H9 (cell line): ENCODE data around the gene RNF208. TPM values are rescaled to one million over a fixed set of nuclear protein-coding genes. Genes with fewer than 3 reads are reported as not detected.

Source experiments
- DNase-seq: peaks from one replicate; pipeline ENCODE4 v3.0.0-alpha.2; 2017
- H2AFZ ChIP-seq: one replicate; pipeline ENCODE4 v1.6.1; 2013; ENCODE audit warnings: mild to moderate bottlenecking, low read length, control low read depth, moderate library complexity
- H2AK5ac ChIP-seq: 2 replicates; pipeline ENCODE4 v1.6.1; 2013; ENCODE audit warnings: low read length, control low read depth, mixed read lengths; ENCODE audit not compliant: insufficient read length
- H2BK120ac ChIP-seq: one replicate; pipeline ENCODE4 v1.6.1; 2013; ENCODE audit warnings: low read depth, mild to moderate bottlenecking, low read length, control low read depth, inconsistent platforms; ENCODE audit not compliant: poor library complexity, severe bottlenecking
- H2BK12ac ChIP-seq: 2 replicates; pipeline ENCODE4 v1.6.1; 2013; ENCODE audit warnings: low read length, control low read depth, mixed read lengths, low read depth; ENCODE audit not compliant: insufficient read length
- H2BK15ac ChIP-seq: 2 replicates; pipeline ENCODE4 v1.6.1; 2013; ENCODE audit warnings: low read depth, low read length, control low read depth
- H2BK20ac ChIP-seq: one replicate; pipeline ENCODE4 v1.6.1; 2013; ENCODE audit warnings: low read depth, mild to moderate bottlenecking, low read length, control low read depth, inconsistent platforms; ENCODE audit not compliant: poor library complexity, severe bottlenecking
- H2BK5ac ChIP-seq: 2 replicates; pipeline ENCODE4 v1.6.1; 2013; ENCODE audit warnings: low read length, control low read depth, mixed read lengths; ENCODE audit not compliant: insufficient read length
- H3K14ac ChIP-seq: 2 replicates; pipeline ENCODE4 v1.6.1; 2013; ENCODE audit warnings: low read length, control low read depth; ENCODE audit not compliant: insufficient read depth
- H3K18ac ChIP-seq: 2 replicates; pipeline ENCODE4 v1.6.1; 2013; ENCODE audit warnings: low read depth, mild to moderate bottlenecking, mixed read lengths, low read length, control low read depth; ENCODE audit not compliant: insufficient read length
- H3K23ac ChIP-seq: 2 replicates; pipeline ENCODE4 v1.6.1; 2013; ENCODE audit warnings: low read length, control low read depth, mixed read lengths, low read depth; ENCODE audit not compliant: insufficient read length
- H3K23me2 ChIP-seq: 2 replicates; pipeline ENCODE4 v1.6.1; 2013; ENCODE audit warnings: low read depth, mild to moderate bottlenecking, mixed read lengths, low read length, control low read depth; ENCODE audit not compliant: insufficient read length, poor library complexity, severe bottlenecking
- H3K27ac ChIP-seq: 2 replicates; pipeline ENCODE4 v1.5.1; 2013; ENCODE audit warnings: low read length, control low read depth, mixed read lengths, low read depth; ENCODE audit not compliant: insufficient read length
- H3K27me3 ChIP-seq: 2 replicates; pipeline ENCODE4 v1.6.1; 2013; ENCODE audit warnings: low read length, control low read depth, inconsistent platforms; ENCODE audit not compliant: insufficient read depth
- H3K4ac ChIP-seq: 2 replicates; pipeline ENCODE4 v1.6.1; 2013; ENCODE audit warnings: low read depth, mild to moderate bottlenecking, control low read depth, inconsistent platforms, low read length, moderate library complexity
- H3K4me1 ChIP-seq: 2 replicates; pipeline ENCODE4 v1.6.1; 2013; ENCODE audit warnings: low read length, control low read depth, inconsistent platforms; ENCODE audit not compliant: insufficient read depth
- H3K4me2 ChIP-seq: 2 replicates; pipeline ENCODE4 v1.6.1; 2013; ENCODE audit warnings: low read length, control low read depth, mixed read lengths; ENCODE audit not compliant: insufficient read length, insufficient read depth
- H3K56ac ChIP-seq: 2 replicates; pipeline ENCODE4 v1.6.1; 2013; ENCODE audit warnings: low read depth, mild to moderate bottlenecking, mixed read lengths, low read length, control low read depth; ENCODE audit not compliant: insufficient read length
- H3K79me1 ChIP-seq: 2 replicates; pipeline ENCODE4 v1.6.1; 2013; ENCODE audit warnings: low read depth, mild to moderate bottlenecking, moderate library complexity, low read length, control low read depth, inconsistent platforms; ENCODE audit not compliant: insufficient read depth, poor library complexity, severe bottlenecking
- H3K79me2 ChIP-seq: 2 replicates; pipeline ENCODE4 v1.6.1; 2013; ENCODE audit warnings: low read length, control low read depth, inconsistent platforms; ENCODE audit not compliant: insufficient read depth
- H3K9ac ChIP-seq: 2 replicates; pipeline ENCODE4 v1.6.1; 2013; ENCODE audit warnings: low read length, control low read depth, mixed read lengths; ENCODE audit not compliant: insufficient read length; ENCODE audit errors: extremely low read depth
- H3K9me3 ChIP-seq: one replicate; pipeline ENCODE4 v1.6.1; 2013; ENCODE audit warnings: low read depth, low read length, inconsistent platforms; ENCODE audit not compliant: control insufficient read depth
- H3T11ph ChIP-seq: one replicate; pipeline ENCODE4 v1.6.1; 2013; ENCODE audit warnings: mild to moderate bottlenecking, low read length, control low read depth, inconsistent platforms
- H4K20me1 ChIP-seq: one replicate; pipeline ENCODE4 v1.6.1; 2013; ENCODE audit not compliant: control insufficient read depth, insufficient read length, insufficient read depth
- H4K5ac ChIP-seq: 2 replicates; pipeline ENCODE4 v1.6.1; 2013; ENCODE audit warnings: low read depth, mild to moderate bottlenecking, mixed read lengths, low read length, control low read depth; ENCODE audit not compliant: insufficient read length
- H4K8ac ChIP-seq: replicated peaks from 2 replicates; pipeline ENCODE4 v1.6.1; 2013; ENCODE audit warnings: low read length, control low read depth, mixed read lengths, low read depth; ENCODE audit not compliant: insufficient read length
- H4K91ac ChIP-seq: 2 replicates; pipeline ENCODE4 v1.6.1; 2013; ENCODE audit warnings: low read depth, mild to moderate bottlenecking, moderate library complexity, mixed read lengths, low read length, control low read depth; ENCODE audit not compliant: insufficient read length
- H3K27ac Mint-ChIP-seq, 3 experiments: 2 replicates in 2 of 3; 3 replicates in 1 of 3; pipeline ENCODE4 v1.8.0; 2020 to 2021; ENCODE audit warnings: mixed read lengths in 3 of 3, mild to moderate bottlenecking in 1 of 3, moderate library complexity in 1 of 3
- H3K27me3 Mint-ChIP-seq: 2 replicates; pipeline ENCODE4 v1.8.0; 2021; ENCODE audit warnings: low read depth, mild to moderate bottlenecking, moderate library complexity, mixed read lengths
- H3K36me3 Mint-ChIP-seq, 3 experiments: 2 replicates in 2 of 3; 3 replicates in 1 of 3; pipeline ENCODE4 v1.8.0; 2020 to 2021; ENCODE audit warnings: low read depth in 3 of 3, mixed read lengths in 3 of 3; ENCODE audit not compliant: insufficient read depth in 1 of 3
- H3K4me1 Mint-ChIP-seq, 2 experiments: 2 replicates each; pipeline ENCODE4 v1.8.0; 2020; ENCODE audit warnings: mixed read lengths in 2 of 2
- H3K4me3 Mint-ChIP-seq, 2 experiments: 2 replicates in 1 of 2; 3 replicates in 1 of 2; pipeline ENCODE4 v1.8.0; 2020 to 2021; ENCODE audit warnings: mild to moderate bottlenecking in 2 of 2, mixed read lengths in 2 of 2, moderate library complexity in 1 of 2
- H3K9me3 Mint-ChIP-seq, 2 experiments: 2 replicates in 1 of 2; 3 replicates in 1 of 2; pipeline ENCODE4 v1.8.0; 2020; ENCODE audit warnings: mild to moderate bottlenecking in 2 of 2, mixed read lengths in 2 of 2, moderate library complexity in 1 of 2
- WGBS: extraction: QIAGEN DNeasy Blood & Tissue Kit; methylation state at CpG from one replicate; pipeline ENCODE4 v1.1.7; 2013; ENCODE audit warnings: missing lambda C conversion rate, low lambda C conversion rate, mixed read lengths; ENCODE audit not compliant: insufficient read length; ENCODE audit errors: extremely low coverage; 5-methylcytosine and 5-hydroxymethylcytosine counted together
- total RNA-seq: library from RNA; stranded (reverse); gene quantifications from 2 replicates; pipeline ENCODE4 v1.2.1, GENCODE V29; 2021
- TF ChIP-seq, protein P1 (sequence below): fragments of 200-600 bp; sonication (generic); conservative IDR thresholded peaks from 3 replicates; pipeline ENCODE4 v1.8.0; 2021; ENCODE audit warnings: antibody characterized with exemption, mild to moderate bottlenecking

RNF208 gene
- total RNA-seq, 1 experiment from 2014 or later: 7.7 TPM

DNA sequence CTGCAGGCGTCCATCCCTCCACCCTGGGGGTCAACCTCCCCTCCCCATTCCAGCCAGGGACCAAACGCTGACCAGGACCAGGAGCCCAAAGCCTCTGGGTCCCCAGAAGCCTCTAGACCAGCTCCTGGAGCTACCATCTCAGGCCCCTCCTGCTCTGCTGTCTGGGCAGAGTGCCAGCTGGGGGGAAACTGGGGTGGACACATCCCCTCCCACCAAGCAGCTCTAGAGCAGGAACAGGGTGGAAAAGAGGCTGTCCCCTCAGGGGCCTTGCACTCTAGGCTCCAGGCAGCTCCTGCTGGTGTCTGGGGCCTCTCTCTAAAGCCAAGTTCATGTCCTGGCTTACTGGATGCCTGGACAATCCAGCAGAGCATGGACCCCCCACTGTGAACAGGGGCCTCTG, 29.2 kb downstream of the RNF208 start:
- DNase-seq: no peak
- Mint-ChIP-seq H3K4me3 (no peak overlapping the region), H3K9me3 (no peaks in the 10 kb centered on the region), H3K36me3 (peaks cover 5 to 15% (median 12%) of the 10 kb centered on the region in 3 experiments; a peak in 5 of 7 replicates), H3K27ac (no peak overlapping the region), H3K4me1 (peaks cover 13 to 17% of the 10 kb centered on the region in 2 experiments), H3K27me3 (no peaks in the 10 kb centered on the region)
- no peak overlapping the region for H2BK120ac ChIP-seq
- no peak overlapping the region for H2AK5ac ChIP-seq
- H3K9me3 ChIP-seq: no peaks in the 10 kb centered on the region
- H2BK15ac ChIP-seq: no peak overlapping the region
- no peak overlapping the region for H4K8ac ChIP-seq
- H4K20me1 ChIP-seq: no peaks in the 10 kb centered on the region
- H3K79me1 ChIP-seq: peaks cover under 1% of the 10 kb centered on the region
- no peaks in the 10 kb centered on the region for H3K27me3 ChIP-seq
- no peak overlapping the region for H3K56ac ChIP-seq
- H4K5ac ChIP-seq: no peak overlapping the region
- H3K9ac ChIP-seq: no peak overlapping the region
- TF ChIP-seq, protein P1, sequence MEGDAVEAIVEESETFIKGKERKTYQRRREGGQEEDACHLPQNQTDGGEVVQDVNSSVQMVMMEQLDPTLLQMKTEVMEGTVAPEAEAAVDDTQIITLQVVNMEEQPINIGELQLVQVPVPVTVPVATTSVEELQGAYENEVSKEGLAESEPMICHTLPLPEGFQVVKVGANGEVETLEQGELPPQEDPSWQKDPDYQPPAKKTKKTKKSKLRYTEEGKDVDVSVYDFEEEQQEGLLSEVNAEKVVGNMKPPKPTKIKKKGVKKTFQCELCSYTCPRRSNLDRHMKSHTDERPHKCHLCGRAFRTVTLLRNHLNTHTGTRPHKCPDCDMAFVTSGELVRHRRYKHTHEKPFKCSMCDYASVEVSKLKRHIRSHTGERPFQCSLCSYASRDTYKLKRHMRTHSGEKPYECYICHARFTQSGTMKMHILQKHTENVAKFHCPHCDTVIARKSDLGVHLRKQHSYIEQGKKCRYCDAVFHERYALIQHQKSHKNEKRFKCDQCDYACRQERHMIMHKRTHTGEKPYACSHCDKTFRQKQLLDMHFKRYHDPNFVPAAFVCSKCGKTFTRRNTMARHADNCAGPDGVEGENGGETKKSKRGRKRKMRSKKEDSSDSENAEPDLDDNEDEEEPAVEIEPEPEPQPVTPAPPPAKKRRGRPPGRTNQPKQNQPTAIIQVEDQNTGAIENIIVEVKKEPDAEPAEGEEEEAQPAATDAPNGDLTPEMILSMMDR: no peak
- peaks cover 8% of the 10 kb centered on the region for H3K23me2 ChIP-seq
- H3T11ph ChIP-seq: no peak overlapping the region
- H2BK12ac ChIP-seq: no peak overlapping the region
- no peak overlapping the region for H3K23ac ChIP-seq
- H3K27ac ChIP-seq: no peak overlapping the region
- no peak overlapping the region for H3K18ac ChIP-seq
- peaks cover 2% of the 10 kb centered on the region; the same call in 1 of the 2 replicates for H3K79me2 ChIP-seq
- H3K4me2 ChIP-seq: no peak overlapping the region
- H3K4me1 ChIP-seq: peaks cover 5% of the 10 kb centered on the region; the same call in 1 of the 2 replicates
- no peak overlapping the region for H4K91ac ChIP-seq
- no peak overlapping the region for H3K14ac ChIP-seq
- no peak overlapping the region for H3K4ac ChIP-seq
- no CpG with 5 or more reads among the region's 2 CpGs for WGBS
- no peak overlapping the region for H2BK5ac ChIP-seq
- H2BK20ac ChIP-seq: no peak overlapping the region
- H2AFZ ChIP-seq: no peak overlapping the region
